K562 (cell line): Measurements from ENCODE around the gene SUPT5H. TPM values are rescaled to one million over a fixed set of nuclear protein-coding genes. Genes with fewer than 3 reads are reported as not detected.

Experiments
- ARNT ChIP-seq, 2 experiments: fragments of 450-650 bp; IDR thresholded peaks; 2 replicates each; pipeline ENCODE4 v1.6.1; 2016; ENCODE audit warnings: mild to moderate bottlenecking in 1 of 2
- ATF1 ChIP-seq, 2 experiments: fragments of 450-650 bp in 1 of 2; IDR thresholded peaks; 2 replicates each; pipeline ENCODE4 v1.6.1; 2016; ENCODE audit warnings: missing compliant biosample characterization in 1 of 2, missing genetic modification characterization in 1 of 2
- BCOR ChIP-seq: fragments of 450-650 bp; IDR thresholded peaks from 2 replicates; pipeline ENCODE4 v1.6.1; 2016
- EWSR1 ChIP-seq: fragments of 450-650 bp; IDR thresholded peaks from 2 replicates; pipeline ENCODE4 v1.6.1; 2018; ENCODE audit warnings: borderline replicate concordance, mild to moderate bottlenecking, low read depth, moderate library complexity; ENCODE audit not compliant: partially characterized antibody
- FOXJ2 ChIP-seq: fragments of 200-800 bp; sonication (Bioruptor generic); IDR thresholded peaks from 2 replicates; pipeline ENCODE4 v1.6.1; 2016; ENCODE audit warnings: missing genetic modification characterization, missing compliant biosample characterization
- FOXK1 ChIP-seq: sonication (generic); formaldehyde crosslinking; IDR thresholded peaks from 2 replicates; pipeline ENCODE4 v1.8.0; 2022; ENCODE audit warnings: missing genetic modification reagents, mild to moderate bottlenecking, borderline replicate concordance
- KHSRP ChIP-seq: fragments of 450-650 bp; IDR thresholded peaks from 2 replicates; pipeline ENCODE4 v1.6.1; 2017
- NCOA2 ChIP-seq, 2 experiments: fragments of 450-650 bp; IDR thresholded peaks; 2 replicates each; pipeline ENCODE4 v1.6.1; 2018; ENCODE audit warnings: mild to moderate bottlenecking in 2 of 2, moderate library complexity in 1 of 2; ENCODE audit not compliant: partially characterized antibody in 2 of 2
- NELFE ChIP-seq: IDR thresholded peaks from 2 replicates; pipeline ENCODE4 v1.6.1; 2011; ENCODE audit warnings: mild to moderate bottlenecking; ENCODE audit not compliant: insufficient read depth, insufficient read length
- NR3C1 ChIP-seq: sonication (generic); formaldehyde crosslinking; IDR thresholded peaks from 2 replicates; pipeline ENCODE4 v1.8.1; 2022; ENCODE audit warnings: missing genetic modification reagents
- SMARCC2 ChIP-seq: fragments of 450-650 bp; IDR thresholded peaks from 2 replicates; pipeline ENCODE4 v1.6.1; 2017; ENCODE audit warnings: antibody characterized with exemption, moderate library complexity, mild to moderate bottlenecking, low read depth
- TAF7 ChIP-seq: fragments of 450-650 bp; IDR thresholded peaks from 2 replicates; pipeline ENCODE4 v1.6.1; 2016; ENCODE audit warnings: missing genetic modification characterization, missing compliant biosample characterization
- TRIM28 ChIP-seq: fragments of 450-650 bp; IDR thresholded peaks from 2 replicates; pipeline ENCODE4 v1.6.1; 2017
- U2AF1 ChIP-seq: fragments of 200-400 bp; formaldehyde crosslinking; optimal IDR thresholded peaks from 2 replicates; pipeline ENCODE3; 2017; ENCODE audit warnings: mild to moderate bottlenecking, low read depth, low read length, moderate library complexity
- WHSC1 ChIP-seq: IDR thresholded peaks from one replicate; pipeline ENCODE4 v1.6.1; 2012; ENCODE audit warnings: low read length, control low read depth, inconsistent platforms
- ZFP30 ChIP-seq: fragments of 250-450 bp; sonication (Bioruptor Pico); IDR thresholded peaks from 2 replicates; pipeline ENCODE4 v1.8.0; 2022; ENCODE audit warnings: moderate library complexity, mild to moderate bottlenecking, inconsistent platforms, borderline replicate concordance
- ZNF668 ChIP-seq: fragments of 250-450 bp; sonication (Bioruptor Pico); IDR thresholded peaks from 2 replicates; pipeline ENCODE4 v1.8.0; 2022; ENCODE audit warnings: mild to moderate bottlenecking, inconsistent platforms
- ZNF785 ChIP-seq: fragments of 250-450 bp; sonication (Bioruptor Pico); IDR thresholded peaks from 2 replicates; pipeline ENCODE4 v1.4.0; 2020; ENCODE audit warnings: mild to moderate bottlenecking
- polyA plus RNA-seq, 8 experiments: library from polyadenylated mRNA; depleted of rRNA in 4 of 8; stranded (reverse) in 5 of 8; unstranded in 3 of 8; fragments of >200 nt; fragmentation: Nextera tagmentation in 2 of 8; fragmentation: Illumina TruSeq in 1 of 8; extraction: Ambion mirVana in 2 of 8; extraction: Trizol in 1 of 8; gene quantifications; 2 replicates each; pipeline versions ENCODE4 v1.2.1 to v1.2.3, GENCODE V29; 2011 to 2014; ENCODE audit warnings: inconsistent platforms in 1 of 8, missing spikeins in 1 of 8
- total RNA-seq, 7 experiments: library from RNA; depleted of rRNA in 6 of 7; stranded (reverse); fragments of >200 nt in 6 of 7; fragmentation: Illumina TruSeq in 2 of 7; extraction: Trizol in 2 of 7; gene quantifications; 2 replicates each; pipeline versions ENCODE4 v1.2.1 to v1.2.3, GENCODE V29; 2011 to 2021; ENCODE audit warnings: low replicate concordance in 1 of 7
- TF ChIP-seq, protein P1 (sequence below): sonication (generic); formaldehyde crosslinking; IDR thresholded peaks from 2 replicates; pipeline ENCODE4 v1.8.0; 2022; ENCODE audit warnings: mild to moderate bottlenecking, low read depth, missing genetic modification reagents
- TF ChIP-seq, protein P2 (sequence below): fragments of 250-450 bp; sonication (Bioruptor Pico); IDR thresholded peaks from 2 replicates; pipeline ENCODE4 v1.8.0; 2021; ENCODE audit warnings: moderate library complexity, mild to moderate bottlenecking, inconsistent platforms
- TF ChIP-seq, protein P3 (sequence below): fragments of 450-650 bp; IDR thresholded peaks from 2 replicates; pipeline ENCODE4 v1.7.0; 2016; ENCODE audit warnings: borderline replicate concordance
- TF ChIP-seq, protein P4 (sequence below): fragments of 250-450 bp; sonication (Bioruptor Pico); IDR thresholded peaks from 2 replicates; pipeline ENCODE4 v1.4.0; 2020; ENCODE audit warnings: borderline replicate concordance
- TF ChIP-seq, protein P5 (sequence below), 2 experiments: fragments of 450-650 bp in 1 of 2; sonication (generic) in 1 of 2; formaldehyde crosslinking in 1 of 2; IDR thresholded peaks in 1 of 2; conservative IDR thresholded peaks in 1 of 2; 2 replicates each; pipeline versions ENCODE4 v1.6.1 to v1.8.1; 2016 to 2023; ENCODE audit warnings: mild to moderate bottlenecking in 2 of 2, moderate library complexity in 2 of 2, inconsistent platforms in 1 of 2, missing genetic modification reagents in 1 of 2

SUPT5H gene
- total and polyA plus RNA-seq, 9 of the 15 experiments (the other 6 are each of a cell fraction or from before 2014, with no cell fraction given) = 13.3 to 85.9 (median 35.9) TPM

DNA sequence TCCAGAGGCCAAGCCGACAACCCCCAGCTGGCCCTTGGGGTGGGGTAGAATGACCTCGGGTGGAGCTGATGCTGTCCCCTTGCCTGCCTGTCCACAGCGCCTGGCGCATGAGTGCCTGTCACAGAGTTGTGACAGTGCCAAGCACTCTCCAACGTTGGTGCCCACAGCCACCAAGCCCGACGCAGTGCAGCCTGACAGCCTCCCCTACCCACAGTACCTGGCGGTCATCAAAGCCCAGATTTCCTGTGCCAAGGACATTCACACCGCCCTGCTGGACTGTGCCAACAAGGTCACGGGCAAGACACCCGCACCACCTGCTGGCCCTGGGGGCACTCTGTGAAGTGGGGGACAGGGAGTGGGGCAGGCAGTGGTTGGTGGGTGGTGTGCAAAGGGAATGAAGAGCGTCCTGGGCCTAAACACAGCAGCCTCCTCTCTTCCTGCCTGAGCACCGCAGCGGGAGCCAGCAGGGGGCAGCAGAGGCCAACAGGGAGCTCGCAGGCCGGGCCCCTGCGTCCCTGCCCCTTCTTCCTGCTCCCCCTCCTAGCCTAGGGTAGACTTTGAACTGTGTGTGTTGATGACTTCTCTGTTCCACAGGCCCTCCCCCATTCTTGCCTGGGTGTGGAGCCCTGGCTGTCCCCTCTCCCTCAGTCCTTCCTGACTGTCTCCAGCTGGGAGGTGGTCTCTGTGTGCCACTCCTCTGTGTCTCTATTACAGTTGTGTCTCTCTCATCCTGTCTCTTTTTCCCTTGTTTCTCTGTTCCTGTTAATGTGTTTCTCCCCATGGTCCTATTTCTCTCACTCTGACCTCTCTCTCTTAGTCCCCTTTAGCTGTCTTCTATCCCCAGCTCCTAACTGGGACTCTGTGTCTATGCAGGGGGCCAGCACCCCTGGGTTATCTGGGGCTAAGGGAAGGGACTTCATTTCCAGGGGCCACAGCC is 47.8 kb upstream of the SUPT5H start (continued):
- TF ChIP-seq, protein P1, sequence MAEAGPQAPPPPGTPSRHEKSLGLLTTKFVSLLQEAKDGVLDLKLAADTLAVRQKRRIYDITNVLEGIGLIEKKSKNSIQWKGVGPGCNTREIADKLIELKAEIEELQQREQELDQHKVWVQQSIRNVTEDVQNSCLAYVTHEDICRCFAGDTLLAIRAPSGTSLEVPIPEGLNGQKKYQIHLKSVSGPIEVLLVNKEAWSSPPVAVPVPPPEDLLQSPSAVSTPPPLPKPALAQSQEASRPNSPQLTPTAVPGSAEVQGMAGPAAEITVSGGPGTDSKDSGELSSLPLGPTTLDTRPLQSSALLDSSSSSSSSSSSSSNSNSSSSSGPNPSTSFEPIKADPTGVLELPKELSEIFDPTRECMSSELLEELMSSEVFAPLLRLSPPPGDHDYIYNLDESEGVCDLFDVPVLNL (CRISPR knock-in tag) = no peak
- TF ChIP-seq TRIM28 (no peak), TAF7 (tag) (no peak), BCOR (peak; percentile 95), U2AF1 (no peak), WHSC1 (no peak), ARNT (IDR thresholded peaks at IDR 0.05) (peak in 1 of 2 experiments; percentile 69; a peak in 2 of 4 replicates), NELFE (no peak), KHSRP (no peak), ATF1 (CRISPR knock-in tag; IDR thresholded peaks at IDR 0.05) (no peak), ATF1 (tag; IDR thresholded peaks at IDR 0.05) (no peak), ZFP30 (CRISPR knock-in tag) (no peak), FOXJ2 (tag) (no peak), NCOA2 (IDR thresholded peaks at IDR 0.05; ENCODE audit: partially characterized antibody in 2 of 2) (no peak), SMARCC2 (no peak), ZNF785 (CRISPR knock-in tag) (no peak), ZNF668 (CRISPR knock-in tag) (no peak), FOXK1 (no peak), NR3C1 (CRISPR knock-in tag) (no peak), EWSR1 (no peak)
- TF ChIP-seq, protein P2, sequence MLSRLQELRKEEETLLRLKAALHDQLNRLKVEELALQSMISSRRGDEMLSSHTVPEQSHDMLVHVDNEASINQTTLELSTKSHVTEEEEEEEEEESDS (CRISPR knock-in tag) = no peak
- TF ChIP-seq, protein P3, sequence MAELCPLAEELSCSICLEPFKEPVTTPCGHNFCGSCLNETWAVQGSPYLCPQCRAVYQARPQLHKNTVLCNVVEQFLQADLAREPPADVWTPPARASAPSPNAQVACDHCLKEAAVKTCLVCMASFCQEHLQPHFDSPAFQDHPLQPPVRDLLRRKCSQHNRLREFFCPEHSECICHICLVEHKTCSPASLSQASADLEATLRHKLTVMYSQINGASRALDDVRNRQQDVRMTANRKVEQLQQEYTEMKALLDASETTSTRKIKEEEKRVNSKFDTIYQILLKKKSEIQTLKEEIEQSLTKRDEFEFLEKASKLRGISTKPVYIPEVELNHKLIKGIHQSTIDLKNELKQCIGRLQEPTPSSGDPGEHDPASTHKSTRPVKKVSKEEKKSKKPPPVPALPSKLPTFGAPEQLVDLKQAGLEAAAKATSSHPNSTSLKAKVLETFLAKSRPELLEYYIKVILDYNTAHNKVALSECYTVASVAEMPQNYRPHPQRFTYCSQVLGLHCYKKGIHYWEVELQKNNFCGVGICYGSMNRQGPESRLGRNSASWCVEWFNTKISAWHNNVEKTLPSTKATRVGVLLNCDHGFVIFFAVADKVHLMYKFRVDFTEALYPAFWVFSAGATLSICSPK = 0 out of 2 replicates have a peak, but pooled peaks have one; percentile 67
- TF ChIP-seq, protein P4, sequence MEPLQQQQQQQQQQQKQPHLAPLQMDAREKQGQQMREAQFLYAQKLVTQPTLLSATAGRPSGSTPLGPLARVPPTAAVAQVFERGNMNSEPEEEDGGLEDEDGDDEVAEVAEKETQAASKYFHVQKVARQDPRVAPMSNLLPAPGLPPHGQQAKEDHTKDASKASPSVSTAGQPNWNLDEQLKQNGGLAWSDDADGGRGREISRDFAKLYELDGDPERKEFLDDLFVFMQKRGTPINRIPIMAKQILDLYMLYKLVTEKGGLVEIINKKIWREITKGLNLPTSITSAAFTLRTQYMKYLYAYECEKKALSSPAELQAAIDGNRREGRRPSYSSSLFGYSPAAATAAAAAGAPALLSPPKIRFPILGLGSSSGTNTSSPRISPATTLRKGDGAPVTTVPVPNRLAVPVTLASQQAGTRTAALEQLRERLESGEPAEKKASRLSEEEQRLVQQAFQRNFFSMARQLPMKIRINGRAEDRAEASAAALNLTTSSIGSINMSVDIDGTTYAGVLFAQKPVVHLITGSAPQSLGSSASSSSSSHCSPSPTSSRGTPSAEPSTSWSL (CRISPR knock-in tag) = no peak
- TF ChIP-seq, protein P5, sequence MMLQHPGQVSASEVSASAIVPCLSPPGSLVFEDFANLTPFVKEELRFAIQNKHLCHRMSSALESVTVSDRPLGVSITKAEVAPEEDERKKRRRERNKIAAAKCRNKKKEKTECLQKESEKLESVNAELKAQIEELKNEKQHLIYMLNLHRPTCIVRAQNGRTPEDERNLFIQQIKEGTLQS (IDR thresholded peaks at IDR 0.05) = no peak
- TF ChIP-seq, protein P5 (CRISPR knock-in tag; conservative IDR thresholded peaks at IDR 0.05) = no peak
